IMR-90 (cell line): Measurements from ENCODE around the gene RMDN2. TPM values are rescaled to one million over a fixed set of nuclear protein-coding genes. Genes with fewer than 3 reads are reported as not detected.

Experiments used
- ATAC-seq: fragments of 200-7000 bp; cut with Tn5 transposase; 2 replicates; pipeline ENCODE4 v1.9.1; 2020; ENCODE audit warnings: low read depth, mild to moderate bottlenecking, moderate library complexity
- BruUV-seq: library from RNA; stranded (reverse); fragments of 400-500 nt; replicated peaks from 2 replicates; lab custom pipeline; 2021; lab: Mats Ljungman, UMichigan
- CTCF ChIA-PET: fragments of 300-600 bp; formaldehyde crosslinking; extraction: SDS; loops from one replicate; lab custom pipeline; 2021; ENCODE audit warnings: antibody characterized with exemption; lab: Yijun Ruan, JAX
- POLR2A ChIA-PET: fragments of 300-600 bp; sonication (Branson Sonifier 250); formaldehyde crosslinking; loops from one replicate; lab custom pipeline; 2022; ENCODE audit warnings: antibody characterized with exemption; ENCODE audit not compliant: unreplicated experiment; lab: Charles Lee
- DNase-seq: peaks from one replicate; pipeline ENCODE4 v3.0.0; 2013
- H2AFZ ChIP-seq: replicated peaks from 2 replicates; pipeline ENCODE3; 2013; ENCODE audit warnings: low read length, mild to moderate bottlenecking; ENCODE audit not compliant: poor library complexity
- H2AK5ac ChIP-seq: 2 replicates; pipeline ENCODE4 v1.6.1; 2013; ENCODE audit warnings: low read depth, low read length, inconsistent platforms
- H2AK9ac ChIP-seq: replicated peaks from 2 replicates; pipeline ENCODE3; 2013; ENCODE audit warnings: mild to moderate bottlenecking, low read depth, low read length, moderate library complexity; ENCODE audit not compliant: poor library complexity
- H2BK120ac ChIP-seq: 2 replicates; pipeline ENCODE4 v1.6.1; 2013; ENCODE audit warnings: low read depth, low read length, inconsistent platforms
- H2BK15ac ChIP-seq: 3 replicates; pipeline ENCODE4 v1.6.1; 2013; ENCODE audit warnings: low read depth, low read length, inconsistent platforms
- H2BK20ac ChIP-seq: 2 replicates; pipeline ENCODE4 v1.6.1; 2013; ENCODE audit warnings: low read depth, mild to moderate bottlenecking, inconsistent platforms, low read length, moderate library complexity
- H2BK5ac ChIP-seq: 2 replicates; pipeline ENCODE4 v1.6.1; 2013; ENCODE audit warnings: mild to moderate bottlenecking, low read depth, low read length, inconsistent platforms; ENCODE audit not compliant: poor library complexity, severe bottlenecking
- H3K14ac ChIP-seq: replicated peaks from 2 replicates; pipeline ENCODE4 v1.6.1; 2013; ENCODE audit warnings: low read depth, low read length, inconsistent platforms
- H3K18ac ChIP-seq: 2 replicates; pipeline ENCODE4 v1.6.1; 2013; ENCODE audit warnings: low read depth, low read length, control low read depth
- H3K23ac ChIP-seq: 2 replicates; pipeline ENCODE4 v1.6.1; 2013; ENCODE audit warnings: low read depth, low read length, inconsistent platforms
- H3K27ac ChIP-seq: 2 replicates; pipeline ENCODE4 v1.5.1; 2013; ENCODE audit warnings: mild to moderate bottlenecking, control low read depth, low read length; ENCODE audit not compliant: insufficient read depth
- H3K27me3 ChIP-seq: 2 replicates; pipeline ENCODE4 v1.6.1; 2013; ENCODE audit warnings: low read length; ENCODE audit not compliant: control insufficient read depth, insufficient read depth
- H3K36me3 ChIP-seq: 2 replicates; pipeline ENCODE4 v1.6.1; 2013; ENCODE audit warnings: low read length, mixed read lengths; ENCODE audit not compliant: control insufficient read depth, insufficient read depth
- H3K4ac ChIP-seq: 2 replicates; pipeline ENCODE4 v1.6.1; 2013; ENCODE audit warnings: low read depth, low read length, inconsistent platforms
- H3K4me1 ChIP-seq: 2 replicates; pipeline ENCODE4 v1.6.1; 2013; ENCODE audit warnings: low read length, mixed read lengths; ENCODE audit not compliant: control insufficient read depth, insufficient read depth
- H3K4me2 ChIP-seq: 2 replicates; pipeline ENCODE4 v1.6.1; 2013; ENCODE audit warnings: low read depth, mild to moderate bottlenecking, control low read depth, low read length, moderate library complexity
- H3K4me3 ChIP-seq: 2 replicates; pipeline ENCODE4 v1.5.1; 2013; ENCODE audit warnings: low read depth, mild to moderate bottlenecking, control low read depth, low read length, moderate library complexity; ENCODE audit not compliant: insufficient read depth
- H3K56ac ChIP-seq: 2 replicates; pipeline ENCODE4 v1.6.1; 2013; ENCODE audit warnings: low read length, inconsistent platforms; ENCODE audit not compliant: insufficient read depth; ENCODE audit errors: extremely low read depth
- H3K79me1 ChIP-seq, 2 experiments: 2 replicates each; pipeline ENCODE4 v1.6.1; 2013; ENCODE audit warnings: low read length in 2 of 2, inconsistent platforms in 1 of 2, low read depth in 1 of 2
- H3K9ac ChIP-seq: 2 replicates; pipeline ENCODE4 v1.6.1; 2013; ENCODE audit warnings: low read depth, low read length, control low read depth
- H3K9me1 ChIP-seq: 2 replicates; pipeline ENCODE4 v1.6.1; 2013; ENCODE audit warnings: low read length, inconsistent platforms; ENCODE audit not compliant: insufficient read depth
- H3K9me3 ChIP-seq: 2 replicates; pipeline ENCODE4 v1.6.1; 2013; ENCODE audit warnings: low read length; ENCODE audit not compliant: control insufficient read depth, insufficient read depth
- H4K20me1 ChIP-seq: 2 replicates; pipeline ENCODE4 v1.6.1; 2013; ENCODE audit warnings: low read length, inconsistent platforms; ENCODE audit not compliant: insufficient read depth
- H4K5ac ChIP-seq: 2 replicates; pipeline ENCODE4 v1.6.1; 2013; ENCODE audit warnings: mild to moderate bottlenecking, low read depth, low read length, control low read depth
- H4K8ac ChIP-seq, 2 experiments: 2 replicates each; pipeline ENCODE4 v1.6.1; 2013; ENCODE audit warnings: low read depth in 2 of 2, low read length in 2 of 2, control low read depth in 1 of 2, inconsistent platforms in 1 of 2
- H4K91ac ChIP-seq: 2 replicates; pipeline ENCODE4 v1.6.1; 2013; ENCODE audit warnings: low read depth, low read length, inconsistent platforms; ENCODE audit not compliant: insufficient read depth
- RFX5 ChIP-seq: IDR thresholded peaks from 2 replicates; pipeline ENCODE4 v1.8.0; 2012; ENCODE audit warnings: low read depth, mild to moderate bottlenecking, low read length, moderate library complexity
- WGBS, 2 experiments: methylation state at CpG; one replicate each; pipeline versions ENCODE4 v1.1.5 to v1.1.7; 2013; ENCODE audit warnings: missing lambda C conversion rate in 2 of 2; ENCODE audit not compliant: insufficient read length in 1 of 2; ENCODE audit errors: extremely low coverage in 2 of 2; 5-methylcytosine and 5-hydroxymethylcytosine counted together
- dilution Hi-C: fragments of 300-500 bp; cut with HindIII; formaldehyde crosslinking; loops from one replicate; pipeline ENCODE4 v1.14.3; 2018; ENCODE audit warnings: low sequenced_read_pairs; ENCODE audit not compliant: unreplicated experiment
- in situ Hi-C: fragments of 300-500 bp; cut with MboI; formaldehyde crosslinking; loops from 3 replicates; pipeline ENCODE4 v1.14.3; 2019; ENCODE audit warnings: low sequenced_read_pairs, inconsistent platforms, mixed read lengths
- intact Hi-C: fragments of 100-400 bp; cut with micrococcal nuclease; formaldehyde crosslinking; loops from 2 replicates; pipeline ENCODE4 v1.10.0; 2022
- polyA plus RNA-seq, 3 experiments: library from polyadenylated mRNA; depleted of rRNA; stranded (reverse); fragments of >200 nt; gene quantifications; 2 replicates each; pipeline ENCODE4 v1.2.3, GENCODE V29; 2012; ENCODE audit warnings: low replicate concordance in 1 of 3
- total RNA-seq: library from RNA; depleted of rRNA; stranded (reverse); fragments of >200 nt; gene quantifications from 2 replicates; pipeline ENCODE4 v1.2.3, GENCODE V29; 2012

RMDN2 gene
- total and polyA plus RNA-seq, 2 of the 4 experiments (the other 2 are of a cell fraction) = 2.3 to 3.0 TPM

DNA sequence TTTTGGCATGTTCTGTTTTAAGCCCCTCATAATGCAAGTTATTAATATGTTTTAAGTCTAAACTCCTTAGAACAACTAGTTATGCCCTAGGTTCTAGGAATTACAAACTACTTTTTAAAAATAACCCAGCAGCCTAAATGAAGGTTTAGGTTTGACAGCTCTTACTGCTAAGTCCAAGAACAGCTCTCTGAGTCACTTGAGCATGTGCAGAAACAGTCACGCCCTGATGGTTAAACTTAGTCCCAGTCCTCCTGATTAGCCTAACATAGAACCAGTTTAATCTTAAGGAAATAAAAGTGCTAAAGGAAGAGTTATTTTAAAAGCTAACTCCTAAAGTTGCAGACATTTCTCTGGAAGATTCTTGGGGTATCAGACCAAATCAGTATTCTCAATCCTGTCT, 72.5 kb downstream of the RMDN2 start:
- Histone ChIP-seq H3K27me3 (no peaks in the 10 kb centered on the region), H2AK9ac (no peak overlapping the region), H3K4me1 (no peaks in the 10 kb centered on the region), H2BK5ac (no peak overlapping the region), H3K36me3 (0 out of 2 replicates have a peak, but pooled peaks cover 2% of the 10 kb centered on the region), H3K9ac (no peak overlapping the region), H3K27ac (no peak overlapping the region), H3K79me1 (no peaks in the 10 kb centered on the region), H2AFZ (no peak overlapping the region), H4K5ac (no peak overlapping the region), H4K8ac (no peak overlapping the region), H3K9me3 (no peaks in the 10 kb centered on the region), H2BK20ac (no peak overlapping the region), H3K9me1 (no peaks in the 10 kb centered on the region), H2AK5ac (no peak overlapping the region), H2BK120ac (no peak overlapping the region), H3K4me3 (no peak overlapping the region), H3K56ac (no peak overlapping the region), H3K4me2 (no peak overlapping the region), H2BK15ac (no peak overlapping the region), H4K20me1 (no peaks in the 10 kb centered on the region), H3K4ac (no peak overlapping the region), H3K18ac (no peak overlapping the region), H3K14ac (no peak overlapping the region), H4K91ac (no peak overlapping the region), H3K23ac (no peak overlapping the region)
- no CpG with 5 or more reads among the region's 1 CpG for WGBS, 2 experiments
- no TSS peak for BruUV-seq
- intact Hi-C loops = no loop called here
- DNase-seq (no peak), ATAC-seq (no peak)
- no peak for TF ChIP-seq RFX5
- dilution Hi-C loops = no loop called here
- in situ Hi-C loops = no loop called here
- CTCF ChIA-PET = interaction anchor here (0.9 kb wide), 1 partner anchor 15 kb away, joined by 3 read pairs; no protein-coding TSS in a partner anchor
- POLR2A ChIA-PET = no interaction called here
